ENCODE measurements around the gene ARIH2. TPM values are rescaled to one million over a fixed set of nuclear protein-coding genes. Genes with fewer than 3 reads are reported as not detected.

Gene ARIH2
- total and polyA plus RNA-seq, 2 donors (not counting 3 experiments of a cell fraction or from before 2014, with no cell fraction given), result 59.7 to 85.5 TPM

DNA sequence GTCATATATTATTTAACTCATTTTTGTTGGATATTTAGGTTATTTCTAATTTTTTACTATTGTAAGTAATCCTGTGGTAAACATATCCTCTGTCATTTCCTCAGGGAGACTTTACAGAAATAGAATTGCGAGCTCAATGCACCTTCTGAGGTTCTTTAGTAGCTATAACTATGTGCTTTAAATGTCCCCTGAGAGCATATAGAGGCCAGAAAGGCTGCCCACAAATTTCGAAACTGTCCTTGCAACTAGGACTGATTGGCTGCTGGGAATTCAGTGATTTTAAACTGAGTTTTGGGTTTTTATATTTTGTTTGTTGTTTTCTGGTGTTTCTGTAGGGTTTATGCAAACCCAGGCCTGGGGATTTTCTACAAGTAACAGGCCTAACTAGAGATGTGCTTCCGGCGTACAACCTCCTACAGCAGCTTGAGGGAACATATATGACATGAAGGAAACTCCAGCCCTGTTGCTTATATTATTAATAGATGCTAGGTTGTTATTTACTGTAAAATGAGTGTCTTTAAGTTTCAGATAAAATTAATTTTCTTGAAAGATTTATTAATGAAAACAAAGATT is 42.3 kb downstream of the ARIH2 start:
- POLR2A ChIA-PET, result no interaction called here
- Histone ChIP-seq H3K9ac (replicated peaks; ENCODE audit: extremely low read depth, insufficient read depth, low read length) (no peak overlapping the region), H3K4me3 (replicated peaks in 1 of 3; ENCODE audit: insufficient read depth in 1 of 3, low read depth in 1 of 3, low read length in 3 of 3) (no peak overlapping the region), H3K4me2 (ENCODE audit: insufficient read depth, low read length) (no peak overlapping the region), H3K4me1 (ENCODE audit: control insufficient read depth, extremely low read depth, insufficient read depth, low read length) (no peaks in the 10 kb centered on the region), H4K20me1 (replicated peaks; ENCODE audit: control insufficient read depth, extremely low read depth, insufficient read depth, low read length) (no peaks in the 10 kb centered on the region), H3K36me3 (ENCODE audit: control insufficient read depth in 2 of 2, extremely low read depth in 1 of 2, insufficient read depth in 2 of 2, low read length in 2 of 2) (peaks cover 6 to 9% of the 10 kb centered on the region in 2 experiments), H3K27me3 (ENCODE audit: control insufficient read depth in 2 of 2, insufficient read depth in 2 of 2, low read length in 2 of 2) (no peaks in the 10 kb centered on the region), H3K79me2 (ENCODE audit: control insufficient read depth, insufficient read depth, low read length) (peaks cover 7% of the 10 kb centered on the region), H3K9me3 (replicated peaks; ENCODE audit: control insufficient read depth, insufficient read depth, low read length) (no peaks in the 10 kb centered on the region), H2AFZ (ENCODE audit: low read depth, low read length) (no peak overlapping the region), H3K27ac (ENCODE audit: insufficient read depth, low read depth, low read length) (no peak overlapping the region), H3K9me1 (replicated peaks; ENCODE audit: control insufficient read depth, extremely low read depth, insufficient read depth, low read length) (no peaks in the 10 kb centered on the region)
- TF ChIP-seq JUN (IDR thresholded peaks at IDR 0.05; ENCODE audit: borderline replicate concordance, insufficient read depth, insufficient read length, low read depth), result no peak
- no peak for TF ChIP-seq GATA2 (IDR thresholded peaks at IDR 0.05; ENCODE audit: insufficient read depth, insufficient read length, low read depth, low read length)
- TF ChIP-seq FOS (IDR thresholded peaks at IDR 0.05; ENCODE audit: borderline replicate concordance, insufficient read depth, low read length), result no peak
- TF ChIP-seq POLR2A (IDR thresholded peaks at IDR 0.05; ENCODE audit: low read depth, low read length), result no peak
- TF ChIP-seq MYC (IDR thresholded peaks at IDR 0.05; ENCODE audit: low read depth, low read length), result no peak
- TF ChIP-seq, protein P1, sequence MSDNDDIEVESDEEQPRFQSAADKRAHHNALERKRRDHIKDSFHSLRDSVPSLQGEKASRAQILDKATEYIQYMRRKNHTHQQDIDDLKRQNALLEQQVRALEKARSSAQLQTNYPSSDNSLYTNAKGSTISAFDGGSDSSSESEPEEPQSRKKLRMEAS (IDR thresholded peaks at IDR 0.05; ENCODE audit: insufficient read depth, insufficient read length), result no peak
- TF ChIP-seq, protein P2, sequence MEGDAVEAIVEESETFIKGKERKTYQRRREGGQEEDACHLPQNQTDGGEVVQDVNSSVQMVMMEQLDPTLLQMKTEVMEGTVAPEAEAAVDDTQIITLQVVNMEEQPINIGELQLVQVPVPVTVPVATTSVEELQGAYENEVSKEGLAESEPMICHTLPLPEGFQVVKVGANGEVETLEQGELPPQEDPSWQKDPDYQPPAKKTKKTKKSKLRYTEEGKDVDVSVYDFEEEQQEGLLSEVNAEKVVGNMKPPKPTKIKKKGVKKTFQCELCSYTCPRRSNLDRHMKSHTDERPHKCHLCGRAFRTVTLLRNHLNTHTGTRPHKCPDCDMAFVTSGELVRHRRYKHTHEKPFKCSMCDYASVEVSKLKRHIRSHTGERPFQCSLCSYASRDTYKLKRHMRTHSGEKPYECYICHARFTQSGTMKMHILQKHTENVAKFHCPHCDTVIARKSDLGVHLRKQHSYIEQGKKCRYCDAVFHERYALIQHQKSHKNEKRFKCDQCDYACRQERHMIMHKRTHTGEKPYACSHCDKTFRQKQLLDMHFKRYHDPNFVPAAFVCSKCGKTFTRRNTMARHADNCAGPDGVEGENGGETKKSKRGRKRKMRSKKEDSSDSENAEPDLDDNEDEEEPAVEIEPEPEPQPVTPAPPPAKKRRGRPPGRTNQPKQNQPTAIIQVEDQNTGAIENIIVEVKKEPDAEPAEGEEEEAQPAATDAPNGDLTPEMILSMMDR (IDR thresholded peaks at IDR 0.05; ENCODE audit: extremely low read depth in 1 of 2, insufficient read depth in 1 of 2, low read depth in 1 of 2, low read length in 2 of 2), result no peak
- TF ChIP-seq EZH2 (IDR thresholded peaks at IDR 0.05; ENCODE audit: borderline replicate concordance, low read depth, low read length, severe bottlenecking), result no peak
- TF ChIP-seq POLR2AphosphoS5 (IDR thresholded peaks at IDR 0.05; ENCODE audit: insufficient read depth, low read depth, low read length), result no peak
- CTCF ChIA-PET, result interaction anchor here (1.4 to 1.6 kb wide), 2 partner anchors 9 to 221 kb away, joined by 3 to 6 read pairs; no protein-coding TSS in a partner anchor
- no TSS peak for BruUV-seq (replicated peaks)
- no peak for DNase-seq (ENCODE audit: low read depth, low spot score)
- dilution Hi-C loops (cut with MboI; ENCODE audit: extremely low pct_ligation_motif_present, low sequenced_read_pairs), result no loop called here
- intact Hi-C loops (cut with micrococcal nuclease), result no loop called here
- FAIRE-seq, result no peak

Data from endothelial cell of umbilical vein (primary cell).